Natural killer cell (primary cell): ENCODE results near the gene VNN1. TPM values are rescaled to one million over a fixed set of nuclear protein-coding genes. Genes with fewer than 3 reads are reported as not detected.

ENCODE experiments used
- ATAC-seq, 3 donors: fragments of 150-1000 bp in 2 of 3; fragments of 200-7000 bp in 1 of 3; cut with Tn5 transposase; 1 replicate in 1 of 3; 2 replicates in 2 of 3; pipeline ENCODE4 v1.10.0; 2021; ENCODE audit warnings: mild to moderate bottlenecking in 2 of 3, moderate library complexity in 2 of 3
- DNase-seq, 2 donors: peaks; one replicate each; pipeline versions ENCODE4 v3.0.0 to v3.0.0-alpha.2; 2013 to 2021; ENCODE audit warnings: mixed read lengths in 1 of 2
- H3K27ac ChIP-seq: one replicate; pipeline ENCODE4 v1.5.1; 2013; ENCODE audit warnings: mild to moderate bottlenecking, low read length
- H3K27me3 ChIP-seq: one replicate; pipeline ENCODE4 v1.6.1; 2013; ENCODE audit warnings: low read length; ENCODE audit not compliant: control insufficient read depth, insufficient read depth
- H3K36me3 ChIP-seq: one replicate; pipeline ENCODE4 v1.6.1; 2013; ENCODE audit warnings: low read length; ENCODE audit not compliant: control insufficient read depth, insufficient read depth
- H3K4me1 ChIP-seq: one replicate; pipeline ENCODE4 v1.6.1; 2013; ENCODE audit warnings: low read length; ENCODE audit not compliant: control insufficient read depth, insufficient read depth
- H3K4me3 ChIP-seq: one replicate; pipeline ENCODE4 v1.5.1; 2013; ENCODE audit warnings: low read length
- H3K9me3 ChIP-seq: one replicate; pipeline ENCODE4 v1.6.1; 2013; ENCODE audit warnings: low read length; ENCODE audit not compliant: control insufficient read depth, insufficient read depth
- H3K27ac Mint-ChIP-seq, 2 donors: one replicate each; pipeline ENCODE4 v1.8.0; 2022; ENCODE audit warnings: mild to moderate bottlenecking in 2 of 2, mixed read lengths in 2 of 2, moderate library complexity in 1 of 2
- H3K27me3 Mint-ChIP-seq, 2 donors: one replicate each; pipeline ENCODE4 v1.8.0; 2022; ENCODE audit warnings: low read depth in 2 of 2, mixed read lengths in 2 of 2
- H3K36me3 Mint-ChIP-seq: one replicate; pipeline ENCODE4 v1.8.0; 2022; ENCODE audit warnings: mixed read lengths
- H3K4me1 Mint-ChIP-seq, 2 donors: one replicate each; pipeline ENCODE4 v1.8.0; 2022; ENCODE audit warnings: mixed read lengths in 2 of 2
- H3K4me3 Mint-ChIP-seq: one replicate; pipeline ENCODE4 v1.8.0; 2022; ENCODE audit warnings: mild to moderate bottlenecking, moderate library complexity, mixed read lengths
- H3K9me3 Mint-ChIP-seq, 2 donors: one replicate each; pipeline ENCODE4 v1.8.0; 2022; ENCODE audit warnings: mixed read lengths in 2 of 2
- CTCF ChIP-seq: fragments of 200-600 bp; IDR thresholded peaks from one replicate; pipeline ENCODE4 v1.8.0; 2022; ENCODE audit warnings: antibody characterized with exemption
- WGBS: methylation state at CpG from one replicate; pipeline ENCODE4 v1.1.7; 2013; ENCODE audit warnings: missing lambda C conversion rate; ENCODE audit not compliant: insufficient coverage; 5-methylcytosine and 5-hydroxymethylcytosine counted together
- intact Hi-C: fragments of 100-400 bp; cut with micrococcal nuclease; formaldehyde crosslinking; loops from one replicate; pipeline ENCODE4 v1.14.2; 2022
- total RNA-seq, 4 donors: library from RNA; stranded (reverse); fragments of 120-200 nt in 1 of 4; gene quantifications; one replicate each; pipeline versions ENCODE4 v1.2.3 to v1.2.4, GENCODE V29; 2013 to 2022

VNN1 gene
- total RNA-seq, 3 donors from 2014 or later (not counting 1 experiment from before 2014, with no cell fraction given) = 1.1 to 1.6 TPM; not detected in 1

- Histone ChIP-seq H3K27me3 (no peaks in the 10 kb centered on the region), H3K27ac (no peak overlapping the region), H3K9me3 (no peaks in the 10 kb centered on the region), H3K4me1 (no peaks in the 10 kb centered on the region), H3K4me3 (no peak overlapping the region), H3K36me3 (no peaks in the 10 kb centered on the region)
- intact Hi-C loops = no loop called here
- ATAC-seq = no peak
- DNase-seq = no peak
- Mint-ChIP-seq H3K4me1 (no peaks in the 10 kb centered on the region), H3K27ac (no peak overlapping the region), H3K27me3 (peaks cover 11 to 12% of the 10 kb centered on the region in 2 donors), H3K36me3 (peaks cover 14% of the 10 kb centered on the region), H3K4me3 (no peak overlapping the region), H3K9me3 (peaks cover 5 to 11% of the 10 kb centered on the region in 2 donors)
- no CpG with 5 or more reads among the region's 1 CpG for WGBS
- TF ChIP-seq CTCF = no peak
Observed at GRCh38 chr6:132695773-132696172, 18.1 kb downstream of the VNN1 start.

GRCh38 chr6:132693478-132693877, 20.4 kb downstream of the VNN1 start:
- H3K4me3 Mint-ChIP-seq = no peak overlapping the region
- H3K36me3 ChIP-seq = no peaks in the 10 kb centered on the region
- H3K4me1 Mint-ChIP-seq = no peaks in the 10 kb centered on the region
- WGBS = 71% methylated on average over 3 of the region's 3 CpGs
- DNase-seq (no peak), ATAC-seq (no peak)
- H3K27ac Mint-ChIP-seq = no peak overlapping the region
- H3K36me3 Mint-ChIP-seq = peaks cover 14% of the 10 kb centered on the region
- no peaks in the 10 kb centered on the region for H3K27me3 ChIP-seq
- no peaks in the 10 kb centered on the region for H3K4me1 ChIP-seq
- peaks cover 26 to 31% of the 10 kb centered on the region in 2 donors for H3K27me3 Mint-ChIP-seq
- no peak for TF ChIP-seq CTCF
- no peak overlapping the region for H3K27ac ChIP-seq
- H3K4me3 ChIP-seq = no peak overlapping the region
- H3K9me3 ChIP-seq = no peaks in the 10 kb centered on the region
- peaks cover 5 to 11% of the 10 kb centered on the region in 2 donors for H3K9me3 Mint-ChIP-seq
- intact Hi-C loops = no loop called here

GRCh38 chr6:132690678-132691077, 23.2 kb downstream of the VNN1 start:
- H3K27me3 ChIP-seq = no peaks in the 10 kb centered on the region
- no peaks in the 10 kb centered on the region for H3K36me3 ChIP-seq
- DNase-seq (no peak), ATAC-seq (no peak)
- H3K9me3 ChIP-seq = no peaks in the 10 kb centered on the region
- Mint-ChIP-seq H3K36me3 (peaks cover 3% of the 10 kb centered on the region), H3K27ac (no peak overlapping the region), H3K4me1 (no peaks in the 10 kb centered on the region), H3K27me3 (peaks cover 26 to 36% of the 10 kb centered on the region in 2 donors), H3K4me3 (no peak overlapping the region), H3K9me3 (peaks cover 0 to 2% of the 10 kb centered on the region in 2 donors)
- no peak for TF ChIP-seq CTCF
- 94% methylated on average over 3 of the region's 4 CpGs for WGBS
- intact Hi-C loops = no loop called here
- no peak overlapping the region for H3K27ac ChIP-seq
- no peak overlapping the region for H3K4me3 ChIP-seq
- no peaks in the 10 kb centered on the region for H3K4me1 ChIP-seq

- H3K9me3 ChIP-seq = no peaks in the 10 kb centered on the region
- H3K27me3 Mint-ChIP-seq = peaks cover 25 to 36% of the 10 kb centered on the region in 2 donors
Observed at GRCh38 chr6:132687306-132687705, 26.5 kb downstream of the VNN1 start.

More at GRCh38 chr6:132687306-132687705, 26.5 kb downstream of the VNN1 start:
- H3K27me3 ChIP-seq = no peaks in the 10 kb centered on the region
- Mint-ChIP-seq H3K4me1 (no peaks in the 10 kb centered on the region), H3K9me3 (no peaks in the 10 kb centered on the region), H3K4me3 (no peak overlapping the region), H3K36me3 (no peaks in the 10 kb centered on the region), H3K27ac (no peak overlapping the region)
- H3K36me3 ChIP-seq = no peaks in the 10 kb centered on the region
- no peak for DNase-seq
- H3K27ac ChIP-seq = no peak overlapping the region
- no peaks in the 10 kb centered on the region for H3K4me1 ChIP-seq
- TF ChIP-seq CTCF = no peak
- 88% methylated on average over 5 of the region's 5 CpGs for WGBS
- no peak overlapping the region for H3K4me3 ChIP-seq
- ATAC-seq = no peak
- intact Hi-C loops = no loop called here
